Measurements from ENCODE around the gene CD55. TPM values are rescaled to one million over a fixed set of nuclear protein-coding genes. Genes with fewer than 3 reads are reported as not detected.

Gene CD55
- total and polyA plus RNA-seq, 2 of the 8 experiments (the other 6 are each of a cell fraction or from before 2014, with no cell fraction given), result 20.1 to 22.8 TPM

GRCh38 chr1:207300970-207301369 lies 20.5 kb upstream of the CD55 start:
- Histone ChIP-seq H3K18ac (ENCODE audit: extremely low read depth, low read length) (no peak overlapping the region), H3K27ac (ENCODE audit: low read depth, low read length) (no peak overlapping the region), H3K4me3 (ENCODE audit: extremely low read depth in 1 of 4, insufficient read depth in 2 of 4, low read depth in 3 of 4, low read length in 4 of 4) (no peak overlapping the region), H3K79me2 (ENCODE audit: control insufficient read depth in 1 of 2, insufficient read depth in 2 of 2, low read length in 2 of 2) (no peaks in the 10 kb centered on the region), H4K5ac (ENCODE audit: insufficient read length, low read depth, low read length) (peak overlapping the region; percentile 81), H4K20me1 (replicated peaks in 1 of 2; ENCODE audit: control insufficient read depth in 1 of 2, insufficient read depth in 2 of 2, low read length in 2 of 2) (no peaks in the 10 kb centered on the region), H3K23me2 (ENCODE audit: low read depth, low read length) (no peaks in the 10 kb centered on the region), H2BK5ac (ENCODE audit: low read depth, low read length) (no peak overlapping the region), H3K4me1 (replicated peaks in 1 of 4; ENCODE audit: control insufficient read depth in 3 of 4, insufficient read depth in 4 of 4, low read length in 3 of 4) (peaks cover 0 to 3% (median 2%) of the 10 kb centered on the region in 4 experiments; a peak in 2 of 7 replicates), H3K9ac (replicated peaks in 1 of 4; ENCODE audit: extremely low read depth in 1 of 4, low read depth in 3 of 4, low read length in 3 of 4) (no peak overlapping the region), H3K4ac (replicated peaks; ENCODE audit: insufficient read length, low read depth, low read length) (no peak overlapping the region), H3K9me3 (ENCODE audit: insufficient read depth in 2 of 2, low read depth in 1 of 2, low read length in 1 of 2) (no peaks in the 10 kb centered on the region; a peak in 1 of 4 replicates), H3K23ac (ENCODE audit: insufficient read length) (no peak overlapping the region), H3K14ac (ENCODE audit: insufficient read length) (no peak overlapping the region), H2BK15ac (ENCODE audit: low read length) (no peak overlapping the region), H4K91ac (replicated peaks; ENCODE audit: insufficient read length, low read length) (no peak overlapping the region), H3K56ac (replicated peaks; ENCODE audit: insufficient read length, low read depth, low read length) (no peak overlapping the region), H4K8ac (ENCODE audit: extremely low read depth, insufficient read depth, low read length) (no peak overlapping the region), H3K79me1 (ENCODE audit: low read depth, low read length) (no peaks in the 10 kb centered on the region), H2AK5ac (ENCODE audit: low read depth, low read length) (no peak overlapping the region), H2AFZ (ENCODE audit: low read length) (no peak overlapping the region), H2BK12ac (ENCODE audit: low read depth, low read length) (no peak overlapping the region), H3K4me2 (ENCODE audit: insufficient read depth in 1 of 2, low read depth in 2 of 2, low read length in 2 of 2) (no peak overlapping the region; a peak in 1 of 4 replicates), H3K27me3 (replicated peaks in 1 of 4; ENCODE audit: control insufficient read depth in 3 of 4, extremely low read depth in 1 of 4, insufficient read depth in 3 of 4, low read length in 3 of 4) (no peaks in the 10 kb centered on the region), H2BK120ac (replicated peaks; ENCODE audit: low read depth, low read length) (no peak overlapping the region), H2BK20ac (ENCODE audit: low read length) (no peak overlapping the region), H3K36me3 (ENCODE audit: control insufficient read depth in 2 of 4, insufficient read depth in 4 of 4, low read length in 3 of 4) (no peaks in the 10 kb centered on the region)
- DNase-seq (ENCODE audit: low read depth in 1 of 2, low spot score in 2 of 2) (no peak), FAIRE-seq (no peak)
- no peak for TF ChIP-seq MAFK (IDR thresholded peaks at IDR 0.05; ENCODE audit: low read depth, low read length)
- TF ChIP-seq EGR1 (IDR thresholded peaks at IDR 0.05; ENCODE audit: borderline replicate concordance, low read depth, low read length), result no peak
- no peak for TF ChIP-seq SIX5 (IDR thresholded peaks at IDR 0.05; ENCODE audit: low read depth, low read length)
- ChIA-PET CTCF (ENCODE audit: partially characterized antibody) (interaction anchor here (1.6 kb wide), 1 partner anchor 12 kb away, joined by 3 read pairs; no protein-coding TSS in a partner anchor), POLR2A (ENCODE audit: partially characterized antibody) (interaction anchor here (1.2 kb wide), 1 partner anchor 21 kb away, joined by 5 read pairs; the partner anchor contains the start of gene CD55)
